GM18517 (cell line): ENCODE measurements around the gene KIF18A.
"Not testable (repeated sequence)": the region's sequence is repeated elsewhere in the genome, so short reads cannot be mapped to it uniquely, and the experiment has no call there.

Experiments
- ATAC-seq: cut with Tn5 transposase; IDR thresholded peaks from one replicate; pipeline ENCODE4 v1.9.1; 2021; ENCODE audit warnings: mild to moderate bottlenecking, moderate library complexity; ENCODE audit not compliant: unreplicated experiment

The KIF18A gene

DNA sequence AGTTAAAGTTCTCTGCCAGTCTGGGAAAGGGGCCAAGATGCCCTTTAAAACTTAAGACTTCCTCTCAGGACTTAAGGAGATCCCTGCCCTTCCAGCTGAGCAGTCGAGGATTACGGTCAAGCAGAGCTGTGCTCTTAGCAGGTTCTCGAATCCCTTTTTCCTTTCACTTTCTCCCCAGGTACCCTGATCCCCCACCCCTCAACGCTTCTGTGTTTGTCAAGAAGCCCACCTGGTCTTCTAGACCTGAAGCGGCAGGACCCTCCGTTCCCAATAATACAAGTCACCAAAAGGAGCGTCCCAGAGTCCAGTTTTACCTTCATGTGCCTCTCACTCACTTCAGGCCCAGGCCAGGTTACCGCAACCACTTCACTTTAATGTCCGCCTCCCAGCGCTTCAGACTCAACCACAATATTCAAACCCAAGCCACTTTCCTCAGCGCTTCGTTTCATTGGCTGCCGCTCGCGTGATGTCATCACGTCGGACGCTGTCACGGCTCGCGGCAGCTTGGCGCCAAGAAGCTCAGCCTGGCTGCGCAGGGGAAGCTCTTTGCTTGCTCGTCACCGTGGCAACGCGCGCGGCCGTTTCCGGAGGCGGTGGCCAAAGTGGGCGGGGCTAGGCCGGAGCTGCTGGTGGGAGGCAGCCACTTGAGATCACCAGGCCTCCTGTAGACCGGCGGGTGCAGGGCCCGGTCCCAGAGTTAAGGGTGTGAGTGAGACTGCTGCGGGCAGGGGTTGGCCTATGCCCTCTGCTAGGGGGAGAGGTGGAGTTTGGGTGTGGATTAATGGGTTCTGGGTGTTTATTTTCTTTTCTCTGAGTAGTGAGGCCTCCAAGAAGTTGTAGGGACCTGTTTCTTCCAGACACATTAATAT is at the start of gene KIF18A, which contains the start of gene METTL15:
Gene KIF18A (minus strand): TSS at position 407 of the 869 bp plus-strand sequence. CDS start 10,209 bp downstream, outside the sequence.
Gene METTL15 (plus strand): TSS at position 639 of the 869 bp plus-strand sequence. CDS start 4,947 bp downstream, outside the sequence.
- ATAC-seq, result peak; percentile 94

- no peak for ATAC-seq
These were observed 45.6 kb upstream of the KIF18A start for GRCh38 chr11:28153586-28153985.

DNA sequence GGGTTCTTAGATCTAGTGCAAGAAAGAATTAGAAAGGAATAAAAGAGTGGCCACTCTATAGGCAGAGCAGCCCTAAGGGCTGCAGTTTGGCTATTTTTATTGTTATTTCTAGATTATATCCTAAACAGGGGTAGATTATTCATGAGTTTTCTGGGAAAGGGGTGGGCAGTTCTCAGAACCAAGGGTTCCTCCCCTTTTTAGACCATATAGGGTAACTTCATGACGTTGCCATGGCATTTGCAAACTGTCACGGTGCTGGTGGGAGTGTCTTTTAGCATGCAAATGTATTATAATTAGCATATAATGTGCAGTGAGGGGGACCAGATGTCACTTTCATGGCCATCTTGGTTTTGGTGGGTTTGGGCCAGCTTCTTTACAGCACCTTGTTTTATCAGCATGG is 44.8 kb upstream of the KIF18A start:
- no peak for ATAC-seq

GRCh38 chr11:28146123-28146751 is 38.3 kb upstream of the KIF18A start:
- ATAC-seq, result no peak

GRCh38 chr11:28144808-28145207 is 36.9 kb upstream of the KIF18A start:
- ATAC-seq, result no peak

GRCh38 chr11:28142724-28143123 is 34.8 kb upstream of the KIF18A start:
- ATAC-seq, result no peak

- ATAC-seq, result no peak
These were observed 32.9 kb upstream of the KIF18A start for GRCh38 chr11:28140689-28141455.

- no peak for ATAC-seq
These were observed 32.0 kb upstream of the KIF18A start for GRCh38 chr11:28139841-28140415.

GRCh38 chr11:28137832-28138231 is 29.9 kb upstream of the KIF18A start:
- ATAC-seq, result no peak

GRCh38 chr11:28137366-28137765 is 29.4 kb upstream of the KIF18A start:
- no peak for ATAC-seq

DNA sequence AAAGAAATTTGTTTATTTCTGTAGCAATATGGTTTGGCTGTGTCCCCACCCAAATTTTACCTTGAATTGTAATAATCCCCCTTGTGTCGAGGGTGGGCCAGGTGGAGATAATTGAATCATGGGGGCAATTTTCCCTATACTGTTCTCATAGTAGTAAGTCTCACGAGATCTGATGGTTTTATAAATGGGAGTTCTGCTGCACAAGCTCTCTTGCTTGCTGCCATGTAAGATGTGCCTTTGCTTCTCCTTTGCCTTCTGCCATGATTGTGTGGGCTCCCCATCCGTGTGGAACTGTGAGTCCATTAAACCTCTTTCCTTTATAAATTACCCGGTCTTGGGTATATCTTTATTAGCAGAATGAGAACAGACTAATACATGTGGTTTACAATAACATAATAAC is 28.2 kb upstream of the KIF18A start:
- ATAC-seq, result not testable (repeated sequence)

GRCh38 chr11:28133146-28133545 is 25.2 kb upstream of the KIF18A start:
- ATAC-seq, result no peak

GRCh38 chr11:28132548-28132947 is 24.6 kb upstream of the KIF18A start:
- ATAC-seq, result no peak

DNA sequence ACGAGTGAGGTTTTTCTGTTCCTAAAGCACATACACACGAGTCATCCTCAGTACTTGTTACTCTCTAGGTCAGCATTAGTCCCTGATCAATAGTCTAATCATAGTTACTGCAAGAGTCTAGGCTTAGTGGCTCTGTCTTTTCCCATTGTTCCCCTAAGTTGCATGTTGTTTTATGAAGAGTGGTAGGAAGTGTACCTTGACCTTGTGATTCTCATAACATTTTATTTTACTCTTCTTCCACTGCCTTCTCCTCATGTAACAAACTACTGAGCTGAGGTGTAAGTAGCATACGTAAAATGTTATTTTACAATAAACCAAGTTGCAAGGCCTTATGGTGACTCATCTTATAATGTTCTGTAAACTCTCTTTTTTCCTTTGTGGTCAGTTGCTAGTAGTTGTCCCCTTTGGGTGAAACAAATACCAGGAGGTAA is 15.2 kb upstream of the KIF18A start:
- no peak for ATAC-seq

DNA sequence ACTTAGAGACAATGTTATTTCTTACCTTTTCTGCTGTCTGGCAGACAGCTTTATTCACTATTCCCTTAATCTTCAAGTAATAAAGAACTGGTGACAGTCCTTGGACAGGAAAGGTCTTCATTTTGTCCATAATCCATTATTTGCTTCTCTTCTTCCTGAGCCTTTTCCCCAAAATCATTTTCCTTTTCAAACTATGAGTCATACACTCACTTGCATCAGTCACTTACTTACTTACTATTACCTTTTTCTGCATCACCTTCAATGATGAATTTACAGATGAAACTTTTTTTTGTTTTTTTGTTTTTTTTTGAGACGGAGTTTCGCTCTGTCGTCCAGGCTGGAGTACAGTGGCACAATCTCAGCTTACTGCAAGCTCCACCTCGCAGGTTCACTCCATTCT is 9.8 kb upstream of the KIF18A start:
- ATAC-seq, result no peak

- ATAC-seq, result no peak
These were observed 6.8 kb upstream of the KIF18A start for GRCh38 chr11:28114731-28115130.

DNA sequence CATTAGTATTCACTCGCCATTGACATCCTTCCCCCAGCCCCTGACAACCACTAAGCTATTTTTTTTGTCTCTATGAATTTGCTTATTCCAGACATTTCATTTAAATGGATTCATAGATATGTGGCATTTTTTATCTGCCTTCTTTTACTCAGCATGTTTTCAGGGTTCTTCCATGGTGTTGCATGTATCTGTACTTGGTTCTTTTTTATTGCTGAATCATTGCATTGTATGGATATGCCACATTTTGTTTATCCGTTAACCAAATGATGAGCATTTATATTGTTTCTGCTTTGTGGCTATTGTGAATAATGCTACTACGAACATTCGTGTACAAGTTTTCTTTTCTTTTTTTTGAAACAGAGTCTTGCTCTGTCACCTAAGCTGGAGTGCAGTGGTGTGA is 6.2 kb upstream of the KIF18A start:
- no peak for ATAC-seq

DNA sequence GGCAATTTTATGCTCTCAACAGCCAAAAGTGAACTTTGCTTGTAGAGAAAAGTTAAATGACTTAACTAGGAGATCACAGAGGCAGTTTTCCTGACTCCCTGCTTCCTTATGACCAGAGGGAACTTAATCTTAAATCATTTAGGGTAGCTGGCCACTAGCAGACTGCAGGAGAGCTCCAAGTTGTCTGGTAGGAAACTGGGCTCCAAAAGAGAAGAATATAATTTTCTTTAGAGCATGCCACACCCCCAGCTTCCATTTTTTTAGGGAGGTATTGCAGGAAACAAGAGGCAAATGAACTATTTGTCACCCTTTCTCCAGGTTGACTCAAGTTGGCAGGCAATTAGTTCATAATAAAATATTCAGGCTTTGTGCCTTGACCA is 2.9 kb upstream of the KIF18A start:
- ATAC-seq, result no peak

- ATAC-seq, result peak; percentile 32
These were observed 2.3 kb upstream of the KIF18A start for GRCh38 chr11:28110108-28110820.

DNA sequence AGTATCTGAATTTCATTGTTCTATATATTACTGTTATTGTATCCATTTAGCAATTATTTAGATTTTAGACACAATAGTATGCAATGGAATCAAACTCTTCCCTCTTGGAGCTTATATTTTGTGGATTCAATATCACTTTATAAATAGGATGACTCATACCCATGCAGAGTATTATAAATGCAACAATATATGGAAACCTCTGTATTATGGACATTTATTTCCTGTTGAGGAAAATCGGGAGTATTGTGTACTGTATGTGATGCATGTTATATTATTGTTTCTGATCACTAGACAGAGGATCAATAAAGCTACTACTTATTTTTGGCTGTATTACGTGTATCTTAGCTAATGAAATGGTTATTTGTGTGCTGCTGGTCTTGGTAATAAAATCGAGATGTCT is 1.0 kb upstream of the KIF18A start:
- ATAC-seq, result no peak
